CD14-positive monocyte (primary cell): ENCODE measurements around the gene ABHD16A. TPM values are rescaled to one million over a fixed set of nuclear protein-coding genes. Genes with fewer than 3 reads are reported as not detected.

Experiments used
- DNase-seq, 3 donors: peaks; one replicate each; pipeline ENCODE4 v3.0.0-alpha.2; 2011 to 2022
- H2AFZ ChIP-seq: 2 replicates; pipeline ENCODE4 v1.6.0; 2012; ENCODE audit warnings: mild to moderate bottlenecking, low read depth, low read length, inconsistent platforms; ENCODE audit not compliant: insufficient read depth, poor library complexity, severe bottlenecking
- H3K27ac ChIP-seq, 2 donors: 1 replicate in 1 of 2; 2 replicates in 1 of 2; pipeline ENCODE4 v1.5.1; 2012 to 2013; ENCODE audit warnings: low read length in 2 of 2, control low read depth in 1 of 2, inconsistent platforms in 1 of 2, low read depth in 1 of 2, mild to moderate bottlenecking in 1 of 2
- H3K27me3 ChIP-seq, 2 donors: one replicate each; pipeline versions ENCODE4 v1.6.0 to v1.6.1; 2011 to 2013; ENCODE audit warnings: low read length in 2 of 2; ENCODE audit not compliant: control insufficient read depth in 2 of 2, insufficient read depth in 2 of 2
- H3K36me3 ChIP-seq, 2 donors: replicated peaks in 1 of 2; 1 replicate in 1 of 2; 2 replicates in 1 of 2; pipeline versions ENCODE4 v1.5.1 to v1.6.1; 2012 to 2013; ENCODE audit warnings: low read length in 2 of 2, control low read depth in 1 of 2, inconsistent platforms in 1 of 2, mild to moderate bottlenecking in 1 of 2; ENCODE audit not compliant: insufficient read depth in 2 of 2, control insufficient read depth in 1 of 2
- H3K4me1 ChIP-seq, 2 donors: 1 replicate in 1 of 2; 2 replicates in 1 of 2; pipeline versions ENCODE4 v1.5.1 to v1.6.1; 2012 to 2013; ENCODE audit warnings: low read length in 2 of 2, control low read depth in 1 of 2, inconsistent platforms in 1 of 2, mild to moderate bottlenecking in 1 of 2, moderate library complexity in 1 of 2; ENCODE audit not compliant: insufficient read depth in 2 of 2, control insufficient read depth in 1 of 2
- H3K4me2 ChIP-seq: replicated peaks from 2 replicates; pipeline ENCODE3; 2012; ENCODE audit warnings: low read length, moderate library complexity, mild to moderate bottlenecking; ENCODE audit not compliant: poor library complexity, severe bottlenecking; ENCODE audit errors: extremely low read depth
- H3K4me3 ChIP-seq, 3 experiments: fragments of 200-600 bp in 1 of 3; sonication (generic) in 1 of 3; replicated peaks in 1 of 3; 1 replicate in 2 of 3; 2 replicates in 1 of 3; pipeline ENCODE4 v1.5.1; 2011 to 2013; ENCODE audit warnings: low read length in 3 of 3, mild to moderate bottlenecking in 3 of 3, control low read depth in 2 of 3, low read depth in 2 of 3, inconsistent platforms in 1 of 3, moderate library complexity in 1 of 3
- H3K79me2 ChIP-seq: 2 replicates; pipeline ENCODE4 v1.6.0; 2012; ENCODE audit warnings: mild to moderate bottlenecking, control low read depth, inconsistent platforms, low read length, moderate library complexity; ENCODE audit not compliant: insufficient read depth
- H3K9ac ChIP-seq: 2 replicates; pipeline ENCODE4 v1.6.0; 2017; ENCODE audit warnings: low read length, mild to moderate bottlenecking; ENCODE audit not compliant: insufficient read depth, poor library complexity, severe bottlenecking
- H3K9me3 ChIP-seq, 2 donors: replicated peaks in 1 of 2; 1 replicate in 1 of 2; 2 replicates in 1 of 2; pipeline versions ENCODE4 v1.5.1 to v1.6.1; 2012 to 2013; ENCODE audit warnings: low read length in 2 of 2, control low read depth in 1 of 2; ENCODE audit not compliant: control insufficient read depth in 1 of 2, insufficient read depth in 1 of 2
- H4K20me1 ChIP-seq: 2 replicates; pipeline ENCODE4 v1.6.0; 2012; ENCODE audit warnings: mild to moderate bottlenecking, low read length, control low read depth, moderate library complexity; ENCODE audit not compliant: insufficient read depth
- H3K27ac Mint-ChIP-seq, 7 donors: one replicate each; pipeline ENCODE4 v1.8.0; 2020; ENCODE audit warnings: mild to moderate bottlenecking in 7 of 7, mixed read lengths in 7 of 7, moderate library complexity in 6 of 7, inconsistent platforms in 2 of 7
- H3K27me3 Mint-ChIP-seq, 3 donors: one replicate each; pipeline ENCODE4 v1.8.0; 2021 to 2022; ENCODE audit warnings: low read depth in 3 of 3, mild to moderate bottlenecking in 3 of 3, mixed read lengths in 3 of 3, moderate library complexity in 3 of 3, inconsistent platforms in 1 of 3
- H3K36me3 Mint-ChIP-seq, 2 donors: one replicate each; pipeline ENCODE4 v1.8.0; 2020; ENCODE audit warnings: mixed read lengths in 2 of 2, inconsistent platforms in 1 of 2, mild to moderate bottlenecking in 1 of 2
- H3K4me1 Mint-ChIP-seq: one replicate; pipeline ENCODE4 v1.8.0; 2020; ENCODE audit warnings: mild to moderate bottlenecking, mixed read lengths
- H3K4me3 Mint-ChIP-seq, 2 donors: one replicate each; pipeline ENCODE4 v1.8.0; 2020; ENCODE audit warnings: mild to moderate bottlenecking in 2 of 2, mixed read lengths in 2 of 2, moderate library complexity in 1 of 2
- H3K9me3 Mint-ChIP-seq, 7 donors: one replicate each; pipeline ENCODE4 v1.8.0; 2020 to 2022; ENCODE audit warnings: mixed read lengths in 7 of 7, mild to moderate bottlenecking in 6 of 7, moderate library complexity in 6 of 7, inconsistent platforms in 2 of 7
- CTCF ChIP-seq: fragments of 200-600 bp; IDR thresholded peaks from one replicate; pipeline ENCODE4 v1.8.0; 2022; ENCODE audit warnings: antibody characterized with exemption, mild to moderate bottlenecking
- WGBS: methylation state at CpG from one replicate; pipeline ENCODE4 v1.1.5; 2013; ENCODE audit warnings: missing lambda C conversion rate; ENCODE audit not compliant: insufficient coverage; 5-methylcytosine and 5-hydroxymethylcytosine counted together
- intact Hi-C, 2 donors: fragments of 100-400 bp; cut with micrococcal nuclease; formaldehyde crosslinking; loops; one replicate each; pipeline versions ENCODE4 v1.15.0 to v1.15.1; 2023
- polyA plus RNA-seq, 3 donors: library from polyadenylated mRNA; depleted of rRNA in 1 of 3; unstranded in 2 of 3; stranded (reverse) in 1 of 3; fragments of 300-500 nt in 2 of 3; fragments of >200 nt in 1 of 3; fragmentation: Illumina TruSeq in 2 of 3; gene quantifications; 1 replicate in 2 of 3; 2 replicates in 1 of 3; pipeline ENCODE4 v1.2.3, GENCODE V29; 2012 to 2021

The ABHD16A gene
- polyA plus RNA-seq, 3 donors: 53.0 to 122 (median 56.0) TPM

GRCh38 chr6:31686483-31686882 lies 16.6 kb downstream of the ABHD16A start:
- peaks cover 13% of the 10 kb centered on the region for H4K20me1 ChIP-seq
- H3K27me3 ChIP-seq: peaks cover 0 to 4% of the 10 kb centered on the region in 2 donors
- H3K4me1 ChIP-seq: peaks cover 22 to 23% of the 10 kb centered on the region in 2 donors
- Mint-ChIP-seq H3K27me3 (peaks cover 5 to 13% (median 8%) of the 10 kb centered on the region in 3 donors), H3K4me1 (peaks cover 29% of the 10 kb centered on the region), H3K4me3 (no peak overlapping the region), H3K9me3 (peaks cover 0 to 2% (median 0%) of the 10 kb centered on the region in 7 donors), H3K27ac (peak overlapping the region in 3 of 7 donors; percentile 11 to 54 (median 12)), H3K36me3 (peaks cover 71 to 73% of the 10 kb centered on the region in 2 donors)
- H3K4me3 ChIP-seq: no peak overlapping the region
- DNase-seq: no peak
- intact Hi-C loops: no loop called here
- no peaks in the 10 kb centered on the region for H3K79me2 ChIP-seq
- 94% methylated on average over 3 of the region's 5 CpGs for WGBS
- no peak overlapping the region for H2AFZ ChIP-seq
- peaks cover 58 to 74% of the 10 kb centered on the region in 2 donors for H3K36me3 ChIP-seq
- no peak overlapping the region for H3K9ac ChIP-seq
- no peak overlapping the region for H3K4me2 ChIP-seq
- no peak overlapping the region for H3K27ac ChIP-seq
- H3K9me3 ChIP-seq: no peaks in the 10 kb centered on the region
- TF ChIP-seq CTCF: no peak

GRCh38 chr6:31683591-31683990 lies 19.5 kb downstream of the ABHD16A start:
- H3K27me3 Mint-ChIP-seq: peaks cover 10 to 15% (median 10%) of the 10 kb centered on the region in 3 donors

More at GRCh38 chr6:31683591-31683990, 19.5 kb downstream of the ABHD16A start:
- Histone ChIP-seq H3K36me3 (peaks cover 29 to 46% of the 10 kb centered on the region in 2 donors), H3K27ac (no peak overlapping the region), H4K20me1 (no peaks in the 10 kb centered on the region), H2AFZ (no peak overlapping the region), H3K27me3 (peaks cover 0 to 4% of the 10 kb centered on the region in 2 donors), H3K9ac (no peak overlapping the region), H3K79me2 (no peaks in the 10 kb centered on the region), H3K4me3 (peak overlapping the region in 1 of 3 experiments; percentile 50), H3K4me2 (peak overlapping the region; percentile 53), H3K4me1 (peaks cover 26 to 28% of the 10 kb centered on the region in 2 donors), H3K9me3 (no peaks in the 10 kb centered on the region)
- TF ChIP-seq CTCF: no peak
- WGBS: 93% methylated on average over 7 of the region's 13 CpGs
- Mint-ChIP-seq H3K36me3 (peaks cover 42 to 45% of the 10 kb centered on the region in 2 donors), H3K9me3 (peaks cover 0 to 4% (median 0%) of the 10 kb centered on the region in 7 donors), H3K4me3 (peak overlapping the region in 1 of 2 donors; percentile 70), H3K4me1 (peaks cover 29% of the 10 kb centered on the region), H3K27ac (peak overlapping the region in 3 of 7 donors; percentile 37 to 70 (median 68))
- intact Hi-C loops: loop anchor here (5.0 kb wide), 2 partner anchors 149 to 184 kb away; no protein-coding TSS in a partner anchor
- no peak for DNase-seq
